ELF-1 (cell line): Measurements from ENCODE around the gene PLBD2.
A peak's percentile ranks its signal among the peaks of the same experiment; 100 is the strongest.

Source experiments
- DNase-seq: peaks from one replicate; pipeline ENCODE4 v3.0.0-alpha.2; 2016; ENCODE audit warnings: low read depth, low spot score

The PLBD2 gene

GRCh38 chr12:113395119-113395518 is 36.7 kb downstream of the PLBD2 start:
- no peak for DNase-seq

- DNase-seq = no peak
Observed at GRCh38 chr12:113396200-113396599, 37.8 kb downstream of the PLBD2 start.

- DNase-seq = no peak
Observed at GRCh38 chr12:113396828-113397496, 38.6 kb downstream of the PLBD2 start.

- no peak for DNase-seq
Observed at GRCh38 chr12:113397497-113398197, 39.3 kb downstream of the PLBD2 start.

- no peak for DNase-seq
Observed at GRCh38 chr12:113398346-113399290, 40.2 kb downstream of the PLBD2 start.

GRCh38 chr12:113399490-113399889 is 41.1 kb downstream of the PLBD2 start:
- DNase-seq = no peak

GRCh38 chr12:113400362-113400761 is 42.0 kb downstream of the PLBD2 start:
- DNase-seq = no peak

- DNase-seq = no peak
Observed at GRCh38 chr12:113401066-113402000, 42.9 kb downstream of the PLBD2 start.

- DNase-seq = no peak
Observed at GRCh38 chr12:113402586-113403260, 44.3 kb downstream of the PLBD2 start.

GRCh38 chr12:113403435-113404415 is 45.3 kb downstream of the PLBD2 start, which contains the start of gene SDS:
Gene SDS, minus strand, starts transcription at chr12:113403887. Its CDS starts 4,179 bp downstream, at chr12:113399708.
- DNase-seq = no peak

GRCh38 chr12:113405694-113406093 is 47.3 kb downstream of the PLBD2 start:
- DNase-seq = no peak

GRCh38 chr12:113407931-113408600 is 49.7 kb downstream of the PLBD2 start:
- DNase-seq = no peak

- DNase-seq = no peak
Observed at GRCh38 chr12:113408756-113409298, 50.4 kb downstream of the PLBD2 start.

- DNase-seq = no peak
Observed at GRCh38 chr12:113409462-113410124, 51.2 kb downstream of the PLBD2 start.

GRCh38 chr12:113413488-113413939 is 55.1 kb downstream of the PLBD2 start:
- DNase-seq = peak; percentile 58

GRCh38 chr12:113414519-113415038 is 56.2 kb downstream of the PLBD2 start:
- DNase-seq = no peak

GRCh38 chr12:113416091-113416754 is 57.8 kb downstream of the PLBD2 start:
- DNase-seq = no peak
